Activated naive CD4-positive, alpha-beta T cell treated with Interleukin-2 at 50 U/mL for 16 hours (primary cell): Measurements from ENCODE around the gene SEMA6D.
"Not testable (repeated sequence)": the region's sequence is repeated elsewhere in the genome, so short reads cannot be mapped to it uniquely, and the experiment has no call there.

Experiments
- DNase-seq: peaks from one replicate; pipeline ENCODE4 v3.0.0-alpha.2; 2020

SEMA6D gene

GRCh38 chr15:47718497-47719437 is 1.5 kb downstream of the SEMA6D start:
- no peak for DNase-seq

- DNase-seq: no peak
Observed at GRCh38 chr15:47719730-47720129, 2.4 kb downstream of the SEMA6D start.

- DNase-seq: no peak
Observed at GRCh38 chr15:47720555-47720954, 3.2 kb downstream of the SEMA6D start.

- no peak for DNase-seq
Observed at GRCh38 chr15:47721676-47722075, 4.4 kb downstream of the SEMA6D start.

GRCh38 chr15:47724346-47724745 is 7.0 kb downstream of the SEMA6D start:
- DNase-seq: no peak

- DNase-seq: no peak
Observed at GRCh38 chr15:47725051-47725450, 7.7 kb downstream of the SEMA6D start.

- DNase-seq: no peak
Observed at GRCh38 chr15:47725906-47726305, 8.6 kb downstream of the SEMA6D start.

GRCh38 chr15:47726399-47726823 is 9.1 kb downstream of the SEMA6D start:
- DNase-seq: no peak

- DNase-seq: no peak
Observed at GRCh38 chr15:47727137-47727536, 9.8 kb downstream of the SEMA6D start.

GRCh38 chr15:47727676-47728075 is 10.4 kb downstream of the SEMA6D start:
- no peak for DNase-seq

- no peak for DNase-seq
Observed at GRCh38 chr15:47728426-47728825, 11.1 kb downstream of the SEMA6D start.

- DNase-seq: no peak
Observed at GRCh38 chr15:47728886-47729285, 11.6 kb downstream of the SEMA6D start.

- DNase-seq: no peak
Observed at GRCh38 chr15:47731230-47731629, 13.9 kb downstream of the SEMA6D start.

- no peak for DNase-seq
Observed at GRCh38 chr15:47732248-47732647, 14.9 kb downstream of the SEMA6D start.

- DNase-seq: no peak
Observed at GRCh38 chr15:47733085-47733484, 15.8 kb downstream of the SEMA6D start.

- no peak for DNase-seq
Observed at GRCh38 chr15:47736143-47736786, 19.0 kb downstream of the SEMA6D start.

- no peak for DNase-seq
Observed at GRCh38 chr15:47737477-47737876, 20.2 kb downstream of the SEMA6D start.

- not testable (repeated sequence) for DNase-seq
Observed at GRCh38 chr15:47738144-47738825, 21.0 kb downstream of the SEMA6D start.

GRCh38 chr15:47741082-47741481 is 23.8 kb downstream of the SEMA6D start:
- no peak for DNase-seq

GRCh38 chr15:47741907-47742306 is 24.6 kb downstream of the SEMA6D start:
- no peak for DNase-seq

- no peak for DNase-seq
Observed at GRCh38 chr15:47742334-47742733, 25.0 kb downstream of the SEMA6D start.

GRCh38 chr15:47742742-47743141 is 25.4 kb downstream of the SEMA6D start:
- no peak for DNase-seq

- no peak for DNase-seq
Observed at GRCh38 chr15:47743385-47743784, 26.1 kb downstream of the SEMA6D start.

- DNase-seq: no peak
Observed at GRCh38 chr15:47743886-47744285, 26.6 kb downstream of the SEMA6D start.
